Transverse colon (tissue), 4 donors: ENCODE results near the gene ANK3. TPM values are rescaled to one million over a fixed set of nuclear protein-coding genes. Genes with fewer than 3 reads are reported as not detected.

Source experiments
- DNase-seq: peaks from one replicate; pipeline ENCODE4 v3.0.0-alpha.2; 2019
- H3K27ac ChIP-seq, 4 donors: fragments of 200-600 bp; sonication (generic); 2 replicates each; pipeline ENCODE4 v1.5.1; 2016 to 2018; ENCODE audit warnings: inconsistent platforms in 4 of 4
- H3K27me3 ChIP-seq: fragments of 200-600 bp; sonication (generic); 2 replicates; pipeline ENCODE4 v1.5.1; 2017; ENCODE audit warnings: inconsistent platforms
- H3K36me3 ChIP-seq, 4 donors: fragments of 200-600 bp; sonication (generic); 2 replicates each; pipeline ENCODE4 v1.5.1; 2017 to 2019; ENCODE audit warnings: inconsistent platforms in 4 of 4
- H3K4me1 ChIP-seq, 4 donors: fragments of 200-600 bp; sonication (generic); 2 replicates each; pipeline ENCODE4 v1.5.1; 2017 to 2020; ENCODE audit warnings: inconsistent platforms in 4 of 4
- H3K4me3 ChIP-seq, 4 donors: fragments of 200-600 bp; sonication (generic); 1 replicate in 1 of 4; 2 replicates in 3 of 4; pipeline versions ENCODE4 v1.5.1 to v1.6.1; 2017 to 2019; ENCODE audit warnings: inconsistent platforms in 4 of 4
- H3K9me3 ChIP-seq, 2 donors: fragments of 200-600 bp; sonication (generic); 2 replicates each; pipeline ENCODE4 v1.5.1; 2017 to 2019; ENCODE audit warnings: inconsistent platforms in 2 of 2
- CTCF ChIP-seq, 5 experiments: fragments of 200-600 bp in 3 of 5; fragments of 450-650 bp in 2 of 5; sonication (generic) in 3 of 5; IDR thresholded peaks; 1 replicate in 2 of 5; 2 replicates in 3 of 5; pipeline ENCODE4 v1.5.1; 2016 to 2017; ENCODE audit warnings: antibody characterized with exemption in 5 of 5, inconsistent platforms in 3 of 5, mild to moderate bottlenecking in 2 of 5, moderate library complexity in 1 of 5
- EP300 ChIP-seq: sonication (generic); formaldehyde crosslinking; IDR thresholded peaks from one replicate; pipeline ENCODE4 v1.6.1; 2017; ENCODE audit warnings: antibody characterized with exemption, low read depth
- POLR2A ChIP-seq: fragments of 450-650 bp; IDR thresholded peaks from one replicate; pipeline ENCODE4 v1.6.1; 2016; ENCODE audit warnings: antibody characterized with exemption, mild to moderate bottlenecking, moderate library complexity
- POLR2AphosphoS5 ChIP-seq, 3 donors: sonication (generic); formaldehyde crosslinking; IDR thresholded peaks; one replicate each; pipeline ENCODE4 v1.6.1; 2016; ENCODE audit warnings: antibody characterized with exemption in 3 of 3
- WGBS, 2 donors: methylation state at CpG; one replicate each; pipeline ENCODE4 v1.1.5; 2018; ENCODE audit warnings: low coverage in 1 of 2; 5-methylcytosine and 5-hydroxymethylcytosine counted together
- in situ Hi-C, 4 donors: fragments of 200-750 bp; cut with MboI; loops; one replicate each; pipeline versions ENCODE4 v1.15.0 to v1.15.1; 2017; ENCODE audit warnings: low sequenced_read_pairs in 3 of 4, low pct_ligation_motif_present in 1 of 4, low pct_unique_long_range_greater_than_20kb in 1 of 4
- intact Hi-C: fragments of 100-400 bp; cut with DNase I; formaldehyde crosslinking; loops from one replicate; pipeline ENCODE4 v1.15.1; 2023; ENCODE audit warnings: low total_unique reads
- total RNA-seq, 4 donors: library from RNA; depleted of rRNA; stranded (reverse); fragments of >200 nt; gene quantifications; one replicate each; pipeline ENCODE4 v1.1.0, GENCODE V29; 2016

ANK3 gene
- total RNA-seq, 4 donors from 2014 or later, result 41.2 to 230 (median 172) TPM

GRCh38 chr10:60413306-60414012, 23.8 kb upstream of the ANK3 start:
- no peak for DNase-seq
- in situ Hi-C loops (loop anchor here in 1 of 4 donors (25.0 kb wide), 1 partner anchor 776 kb away; no protein-coding TSS in a partner anchor), intact Hi-C loops (no loop called here)
- 55 to 78% methylated on average over 2 of the region's 2 CpGs for WGBS, 2 donors
- Histone ChIP-seq H3K4me1 (peaks cover 0 to 27% (median 11%) of the 10 kb centered on the region in 4 donors), H3K4me3 (no peak overlapping the region), H3K36me3 (no peaks in the 10 kb centered on the region), H3K27ac (no peak overlapping the region), H3K9me3 (no peaks in the 10 kb centered on the region), H3K27me3 (no peaks in the 10 kb centered on the region)
- TF ChIP-seq POLR2A, result no peak
- TF ChIP-seq EP300, result no peak
- no peak for TF ChIP-seq CTCF (IDR thresholded peaks at IDR 0.05)
- no peak for TF ChIP-seq POLR2AphosphoS5 (IDR thresholded peaks at IDR 0.05)

GRCh38 chr10:60410970-60411369, 21.3 kb upstream of the ANK3 start:
- Histone ChIP-seq H3K9me3 (no peaks in the 10 kb centered on the region), H3K4me3 (no peak overlapping the region), H3K4me1 (peaks cover 0 to 27% (median 15%) of the 10 kb centered on the region in 4 donors), H3K27me3 (no peaks in the 10 kb centered on the region), H3K36me3 (no peaks in the 10 kb centered on the region), H3K27ac (no peak overlapping the region)
- in situ Hi-C loops (loop anchor here in 1 of 4 donors (25.0 kb wide), 1 partner anchor 774 kb away; no protein-coding TSS in a partner anchor), intact Hi-C loops (no loop called here)
- no peak for DNase-seq
- TF ChIP-seq CTCF (IDR thresholded peaks at IDR 0.05) (no peak), POLR2AphosphoS5 (IDR thresholded peaks at IDR 0.05) (no peak), EP300 (no peak), POLR2A (no peak)
- WGBS, 2 donors, result 74 to 92% methylated on average over 3 of the region's 3 CpGs

- in situ Hi-C loops, result loop anchor here in 1 of 4 donors (25.0 kb wide), 1 partner anchor 772 kb away; no protein-coding TSS in a partner anchor
- H3K4me3 ChIP-seq, result no peak overlapping the region
- WGBS, 2 donors, result 90 to 95% methylated on average over 2 of the region's 2 CpGs
Observed at GRCh38 chr10:60409202-60409601, 19.5 kb upstream of the ANK3 start.

More at GRCh38 chr10:60409202-60409601, 19.5 kb upstream of the ANK3 start:
- peaks cover 0 to 17% (median 9%) of the 10 kb centered on the region in 4 donors for H3K4me1 ChIP-seq
- no peaks in the 10 kb centered on the region for H3K27me3 ChIP-seq
- no peak overlapping the region for H3K27ac ChIP-seq
- TF ChIP-seq EP300 (no peak), POLR2A (no peak), POLR2AphosphoS5 (IDR thresholded peaks at IDR 0.05) (no peak), CTCF (IDR thresholded peaks at IDR 0.05) (no peak)
- no peaks in the 10 kb centered on the region for H3K9me3 ChIP-seq
- no peak for DNase-seq
- no peaks in the 10 kb centered on the region for H3K36me3 ChIP-seq
- intact Hi-C loops, result no loop called here
